CD4-positive, alpha-beta T cell (primary cell): Measurements from ENCODE around the gene PEX1. TPM values are rescaled to one million over a fixed set of nuclear protein-coding genes. Genes with fewer than 3 reads are reported as not detected.

Experiments used
- ATAC-seq: fragments of 200-7000 bp; cut with Tn5 transposase; one replicate; pipeline ENCODE4 v1.10.0; 2022; ENCODE audit warnings: mild to moderate bottlenecking; ENCODE audit not compliant: poor library complexity
- CTCF ChIA-PET: fragments of 350-600 bp; sonication (Branson Sonifier 250); formaldehyde crosslinking; loops from one replicate; lab custom pipeline; 2021; ENCODE audit warnings: antibody characterized with exemption, inconsistent platforms; lab: Charles Lee
- POLR2A ChIA-PET: fragments of 350-600 bp; sonication (Branson Sonifier 250); formaldehyde crosslinking; loops from one replicate; lab custom pipeline; 2021; ENCODE audit warnings: antibody characterized with exemption, inconsistent platforms; lab: Charles Lee
- DNase-seq, 14 experiments: peaks; one replicate each; pipeline ENCODE4 v3.0.0-alpha.2; 2013 to 2020; ENCODE audit warnings: mixed read lengths in 2 of 14
- H3K27ac ChIP-seq, 2 donors: one replicate each; pipeline versions ENCODE4 v1.5.1 to v1.7.0; 2013; ENCODE audit warnings: low read length in 2 of 2, low read depth in 1 of 2, mild to moderate bottlenecking in 1 of 2
- H3K27me3 ChIP-seq, 2 experiments: 1 replicate in 1 of 2; 2 replicates in 1 of 2; pipeline versions ENCODE4 v1.6.1 to v1.7.0; 2013; ENCODE audit warnings: low read length in 2 of 2, control low read depth in 1 of 2, mild to moderate bottlenecking in 1 of 2, moderate library complexity in 1 of 2; ENCODE audit not compliant: insufficient read depth in 2 of 2, control insufficient read depth in 1 of 2
- H3K36me3 ChIP-seq: one replicate; pipeline ENCODE4 v1.6.1; 2013; ENCODE audit warnings: low read length, control low read depth; ENCODE audit not compliant: insufficient read depth
- H3K4me1 ChIP-seq: one replicate; pipeline ENCODE4 v1.6.1; 2013; ENCODE audit warnings: low read length, control low read depth; ENCODE audit not compliant: insufficient read depth
- H3K4me3 ChIP-seq: one replicate; pipeline ENCODE4 v1.5.1; 2013; ENCODE audit warnings: mild to moderate bottlenecking, low read length, moderate library complexity
- H3K9me3 ChIP-seq, 2 experiments: 1 replicate in 1 of 2; 2 replicates in 1 of 2; pipeline versions ENCODE4 v1.6.1 to v1.7.0; 2013; ENCODE audit warnings: low read length in 2 of 2, mild to moderate bottlenecking in 2 of 2, control low read depth in 1 of 2, moderate library complexity in 1 of 2; ENCODE audit not compliant: control insufficient read depth in 1 of 2, insufficient read depth in 1 of 2
- H3K27ac Mint-ChIP-seq: one replicate; pipeline ENCODE4 v1.8.0; 2020; ENCODE audit warnings: mixed read lengths
- H3K27me3 Mint-ChIP-seq: one replicate; pipeline ENCODE4 v1.8.0; 2021; ENCODE audit warnings: mixed read lengths
- H3K36me3 Mint-ChIP-seq: one replicate; pipeline ENCODE4 v1.8.0; 2021; ENCODE audit warnings: low read depth, mixed read lengths
- H3K4me1 Mint-ChIP-seq: one replicate; pipeline ENCODE4 v1.8.0; 2021; ENCODE audit warnings: low read depth, mixed read lengths
- H3K4me3 Mint-ChIP-seq: one replicate; pipeline ENCODE4 v1.8.0; 2020; ENCODE audit warnings: mild to moderate bottlenecking, mixed read lengths
- H3K9me3 Mint-ChIP-seq: one replicate; pipeline ENCODE4 v1.8.0; 2020; ENCODE audit warnings: mixed read lengths
- CTCF ChIP-seq: fragments of 200-600 bp; IDR thresholded peaks from one replicate; pipeline ENCODE4 v1.8.0; 2022; ENCODE audit warnings: antibody characterized with exemption, mild to moderate bottlenecking
- intact Hi-C, 2 experiments: fragments of 100-400 bp; cut with DNase I in 1 of 2; cut with micrococcal nuclease in 1 of 2; formaldehyde crosslinking; loops; one replicate each; pipeline versions ENCODE4 v1.15.1 to v1.9.0; 2023 to 2025; cut with DNase I, micrococcal nuclease
- total RNA-seq, 174 experiments: library from RNA in 2 of 174; stranded (reverse) in 2 of 174; gene quantifications; one replicate each; pipeline ENCODE4 v1.2.3 and lab custom pipeline; 2021 to 2026

The PEX1 gene
- total RNA-seq, 2 experiments from 2014 or later: 19.7 to 20.7 TPM

- Mint-ChIP-seq H3K36me3 (peaks cover 86% of the 10 kb centered on the region), H3K4me1 (no peaks in the 10 kb centered on the region), H3K27me3 (no peaks in the 10 kb centered on the region), H3K4me3 (no peak overlapping the region), H3K9me3 (no peaks in the 10 kb centered on the region), H3K27ac (no peak overlapping the region)
- H3K27ac ChIP-seq: no peak overlapping the region
- ChIA-PET POLR2A (interaction anchor here (1.4 kb wide), 1 partner anchor 39 kb away, joined by 4 read pairs; the partner anchor contains the start of genes PEX1 and RBM48), CTCF (no interaction called here)
- intact Hi-C loops: no loop called here
- no peaks in the 10 kb centered on the region for H3K9me3 ChIP-seq
- H3K36me3 ChIP-seq: peaks cover 80% of the 10 kb centered on the region
- no peaks in the 10 kb centered on the region for H3K4me1 ChIP-seq
- H3K4me3 ChIP-seq: no peak overlapping the region
- ATAC-seq: no peak
- no peak for TF ChIP-seq CTCF
- no peak for DNase-seq
- no peaks in the 10 kb centered on the region for H3K27me3 ChIP-seq
Measured at GRCh38 chr7:92567460-92567859, 39.1 kb upstream of the PEX1 start.

DNA sequence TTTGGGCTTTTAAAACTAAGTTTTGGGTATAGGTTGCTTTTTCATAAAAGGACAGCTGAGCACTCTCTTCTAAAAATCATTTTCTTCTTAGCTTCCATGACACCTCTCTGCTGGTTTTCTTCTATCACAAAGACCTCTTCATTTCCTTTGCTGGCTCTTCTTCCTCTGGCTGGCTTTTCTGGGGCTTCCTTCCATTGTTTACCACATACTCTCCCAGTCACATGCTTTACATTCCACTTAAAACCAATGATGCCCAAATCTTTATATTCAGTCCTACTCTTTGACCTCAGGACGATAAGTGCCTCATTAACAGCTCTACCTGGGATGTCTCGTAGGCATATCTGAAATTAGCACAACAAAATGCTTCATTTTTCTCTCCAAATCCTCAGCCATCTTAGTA is 35.0 kb upstream of the PEX1 start:
- no peaks in the 10 kb centered on the region for H3K27me3 ChIP-seq
- ChIA-PET CTCF (interaction anchor here (1.5 kb wide), 1 partner anchor 35 kb away, joined by 4 read pairs; the partner anchor contains the start of gene PEX1), POLR2A (interaction anchor here (2.4 kb wide), 1 partner anchor 35 kb away, joined by 6 read pairs; the partner anchor contains the start of genes PEX1 and RBM48)
- H3K9me3 Mint-ChIP-seq: no peaks in the 10 kb centered on the region
- no peaks in the 10 kb centered on the region for H3K4me1 ChIP-seq
- intact Hi-C loops: no loop called here
- DNase-seq (no peak), ATAC-seq (no peak)
- H3K27me3 Mint-ChIP-seq: no peaks in the 10 kb centered on the region
- H3K36me3 ChIP-seq: peaks cover 68% of the 10 kb centered on the region
- no peak for TF ChIP-seq CTCF
- no peak overlapping the region for H3K4me3 ChIP-seq
- no peak overlapping the region for H3K27ac Mint-ChIP-seq
- H3K36me3 Mint-ChIP-seq: peaks cover 67% of the 10 kb centered on the region
- no peak overlapping the region for H3K27ac ChIP-seq
- H3K4me3 Mint-ChIP-seq: no peak overlapping the region
- no peaks in the 10 kb centered on the region for H3K9me3 ChIP-seq
- no peaks in the 10 kb centered on the region for H3K4me1 Mint-ChIP-seq

DNA sequence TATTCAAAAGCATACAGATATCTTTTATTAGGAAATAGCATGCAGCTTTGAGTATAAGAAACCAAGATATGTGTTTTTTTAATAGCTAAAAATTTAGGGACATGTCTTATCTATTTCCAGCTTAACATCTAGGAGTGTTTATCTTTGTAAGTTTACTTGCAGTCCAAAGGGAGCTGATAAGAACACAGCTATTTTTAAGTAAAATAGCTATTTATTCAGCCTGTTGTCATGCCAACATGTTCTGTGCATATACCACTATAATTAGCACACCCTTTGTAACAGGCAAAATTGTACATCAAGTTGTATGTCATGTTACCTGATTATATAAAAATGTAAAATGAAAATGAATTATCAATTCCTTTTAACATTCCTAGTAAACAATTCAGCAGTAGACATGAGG is 32.3 kb upstream of the PEX1 start:
- intact Hi-C loops: no loop called here
- H3K36me3 Mint-ChIP-seq: peaks cover 45% of the 10 kb centered on the region
- CTCF ChIA-PET: no interaction called here
- H3K4me3 Mint-ChIP-seq: no peak overlapping the region
- Histone ChIP-seq H3K4me1 (no peaks in the 10 kb centered on the region), H3K27me3 (no peaks in the 10 kb centered on the region), H3K9me3 (no peaks in the 10 kb centered on the region), H3K27ac (no peak overlapping the region), H3K36me3 (peaks cover 41% of the 10 kb centered on the region), H3K4me3 (no peak overlapping the region)
- POLR2A ChIA-PET: no interaction called here
- TF ChIP-seq CTCF: no peak
- H3K4me1 Mint-ChIP-seq: no peaks in the 10 kb centered on the region
- no peak for DNase-seq
- H3K27ac Mint-ChIP-seq: no peak overlapping the region
- H3K9me3 Mint-ChIP-seq: no peaks in the 10 kb centered on the region
- H3K27me3 Mint-ChIP-seq: no peaks in the 10 kb centered on the region
- ATAC-seq: no peak
